Naive thymus-derived CD4-positive, alpha-beta T cell (primary cell): ENCODE data around the gene CDYL2. TPM values are rescaled to one million over a fixed set of nuclear protein-coding genes. Genes with fewer than 3 reads are reported as not detected.

Experiments
- ATAC-seq: fragments of 150-1000 bp; cut with Tn5 transposase; 2 replicates; pipeline ENCODE4 v1.10.0; 2021; ENCODE audit warnings: mild to moderate bottlenecking, moderate library complexity
- CTCF ChIA-PET: fragments of 350-600 bp; sonication (Branson Sonifier 250); formaldehyde crosslinking; loops from one replicate; lab custom pipeline; 2021; ENCODE audit warnings: antibody characterized with exemption; lab: Charles Lee
- POLR2A ChIA-PET: fragments of 350-600 bp; sonication (Branson Sonifier 250); formaldehyde crosslinking; loops from one replicate; lab custom pipeline; 2021; ENCODE audit warnings: antibody characterized with exemption, inconsistent platforms; lab: Charles Lee
- DNase-seq, 9 donors: peaks; one replicate each; pipeline versions ENCODE4 v3.0.0 to v3.0.0-alpha.2; 2020 to 2022; ENCODE audit warnings: mixed read lengths in 1 of 9
- H3K27ac ChIP-seq: one replicate; pipeline ENCODE4 v1.7.0; 2013; ENCODE audit warnings: mild to moderate bottlenecking, low read depth, low read length, moderate library complexity
- H3K27me3 ChIP-seq, 2 donors: one replicate each; pipeline ENCODE4 v1.7.0; 2013; ENCODE audit warnings: low read length in 2 of 2, mild to moderate bottlenecking in 2 of 2, moderate library complexity in 2 of 2; ENCODE audit not compliant: control insufficient read depth in 2 of 2, insufficient read depth in 2 of 2
- H3K36me3 ChIP-seq, 3 experiments: 1 replicate in 2 of 3; 2 replicates in 1 of 3; pipeline ENCODE4 v1.7.0; 2013; ENCODE audit warnings: low read length in 3 of 3, mild to moderate bottlenecking in 3 of 3, moderate library complexity in 1 of 3; ENCODE audit not compliant: insufficient read depth in 3 of 3, control insufficient read depth in 2 of 3
- H3K4me1 ChIP-seq, 2 donors: one replicate each; pipeline ENCODE4 v1.7.0; 2013; ENCODE audit warnings: low read length in 2 of 2, mild to moderate bottlenecking in 2 of 2, moderate library complexity in 1 of 2; ENCODE audit not compliant: control insufficient read depth in 2 of 2, insufficient read depth in 2 of 2
- H3K4me3 ChIP-seq: 2 replicates; pipeline ENCODE4 v1.7.0; 2013; ENCODE audit warnings: mild to moderate bottlenecking, low read length
- H3K9me3 ChIP-seq, 3 experiments: 1 replicate in 2 of 3; 2 replicates in 1 of 3; pipeline ENCODE4 v1.7.0; 2013; ENCODE audit warnings: low read length in 3 of 3; ENCODE audit not compliant: control insufficient read depth in 2 of 3
- H3K27ac Mint-ChIP-seq, 9 donors: one replicate each; pipeline ENCODE4 v1.8.0; 2020 to 2022; ENCODE audit warnings: mixed read lengths in 9 of 9, mild to moderate bottlenecking in 8 of 9, moderate library complexity in 5 of 9, inconsistent platforms in 2 of 9
- H3K27me3 Mint-ChIP-seq, 5 donors: one replicate each; pipeline ENCODE4 v1.8.0; 2021 to 2022; ENCODE audit warnings: mixed read lengths in 5 of 5, mild to moderate bottlenecking in 1 of 5
- H3K36me3 Mint-ChIP-seq, 5 donors: one replicate each; pipeline ENCODE4 v1.8.0; 2020 to 2022; ENCODE audit warnings: mixed read lengths in 5 of 5, mild to moderate bottlenecking in 3 of 5, inconsistent platforms in 1 of 5
- H3K4me1 Mint-ChIP-seq, 7 donors: one replicate each; pipeline ENCODE4 v1.8.0; 2020 to 2022; ENCODE audit warnings: mixed read lengths in 7 of 7, mild to moderate bottlenecking in 3 of 7, inconsistent platforms in 1 of 7
- H3K4me3 Mint-ChIP-seq, 10 donors: one replicate each; pipeline ENCODE4 v1.8.0; 2020 to 2022; ENCODE audit warnings: mild to moderate bottlenecking in 10 of 10, mixed read lengths in 10 of 10, moderate library complexity in 6 of 10, inconsistent platforms in 2 of 10
- H3K9me3 Mint-ChIP-seq, 11 donors: one replicate each; pipeline ENCODE4 v1.8.0; 2020 to 2022; ENCODE audit warnings: mixed read lengths in 11 of 11, mild to moderate bottlenecking in 4 of 11, inconsistent platforms in 1 of 11, moderate library complexity in 1 of 11
- intact Hi-C, 2 donors: fragments of 100-400 bp; cut with micrococcal nuclease; formaldehyde crosslinking; loops; one replicate each; pipeline ENCODE4 v1.15.1; 2023
- polyA plus RNA-seq, 2 donors: library from polyadenylated mRNA; unstranded; fragments of 300-500 nt; fragmentation: Illumina TruSeq; gene quantifications; one replicate each; pipeline ENCODE4 v1.2.3, GENCODE V29; 2021
- total RNA-seq, 6 experiments: library from RNA in 5 of 6; stranded (reverse) in 5 of 6; gene quantifications; 1 replicate in 5 of 6; 2 replicates in 1 of 6; pipeline ENCODE4 v1.2.3 and lab custom pipeline; 2021 to 2026

The CDYL2 gene
- total and polyA plus RNA-seq, 7 experiments from 2014 or later = 0.61 to 71.3 (median 21.0) TPM

GRCh38 chr16:80606221-80606766 lies 198.1 kb downstream of the CDYL2 start:
- DNase-seq (peak in 1 of 9 donors; percentile 6), ATAC-seq (no peak)
- intact Hi-C loops = no loop called here
- Mint-ChIP-seq H3K4me1 (peaks cover 10 to 29% (median 13%) of the 10 kb centered on the region in 7 donors), H3K36me3 (peaks cover 0 to 68% (median 34%) of the 10 kb centered on the region in 5 donors), H3K9me3 (peaks cover 0 to 11% (median 7%) of the 10 kb centered on the region in 11 donors), H3K4me3 (peak overlapping the region in 6 of 10 donors; percentile 3 to 42 (median 22)), H3K27me3 (no peaks in the 10 kb centered on the region), H3K27ac (peak overlapping the region in 5 of 9 donors; percentile 1 to 85 (median 52))
- CTCF ChIA-PET = no interaction called here
- POLR2A ChIA-PET = no interaction called here
- Histone ChIP-seq H3K4me3 (no peak overlapping the region), H3K27me3 (no peaks in the 10 kb centered on the region), H3K36me3 (no peaks in the 10 kb centered on the region), H3K4me1 (peaks cover 4 to 9% of the 10 kb centered on the region in 2 donors), H3K27ac (no peak overlapping the region), H3K9me3 (peaks cover 0 to 3% (median 0%) of the 10 kb centered on the region in 3 experiments)

- DNase-seq (no peak), ATAC-seq (no peak)
- Mint-ChIP-seq H3K9me3 (peaks cover 0 to 11% (median 7%) of the 10 kb centered on the region in 11 donors), H3K27me3 (no peaks in the 10 kb centered on the region), H3K27ac (no peak overlapping the region), H3K4me3 (no peak overlapping the region), H3K4me1 (peaks cover 10 to 23% (median 13%) of the 10 kb centered on the region in 7 donors), H3K36me3 (peaks cover 0 to 68% (median 23%) of the 10 kb centered on the region in 5 donors)
- CTCF ChIA-PET = no interaction called here
- Histone ChIP-seq H3K27me3 (no peaks in the 10 kb centered on the region), H3K4me3 (no peak overlapping the region), H3K9me3 (peaks cover 0 to 3% (median 0%) of the 10 kb centered on the region in 3 experiments), H3K36me3 (no peaks in the 10 kb centered on the region), H3K4me1 (peaks cover 4 to 9% of the 10 kb centered on the region in 2 donors), H3K27ac (no peak overlapping the region)
- POLR2A ChIA-PET = no interaction called here
- intact Hi-C loops = no loop called here
These were observed 199.6 kb downstream of the CDYL2 start for GRCh38 chr16:80604600-80605355.

GRCh38 chr16:80602894-80603293 lies 201.5 kb downstream of the CDYL2 start:
- Mint-ChIP-seq H3K27ac (no peak overlapping the region), H3K4me1 (peaks cover 8 to 21% (median 13%) of the 10 kb centered on the region in 7 donors), H3K36me3 (peaks cover 0 to 69% (median 16%) of the 10 kb centered on the region in 5 donors), H3K27me3 (no peaks in the 10 kb centered on the region), H3K4me3 (no peak overlapping the region), H3K9me3 (peaks cover 0 to 11% (median 5%) of the 10 kb centered on the region in 11 donors)
- H3K4me1 ChIP-seq = peaks cover 4 to 9% of the 10 kb centered on the region in 2 donors
- CTCF ChIA-PET = no interaction called here
- H3K4me3 ChIP-seq = no peak overlapping the region
- POLR2A ChIA-PET = interaction anchor here (1.2 kb wide), 1 partner anchor 12 kb away, joined by 5 read pairs; no protein-coding TSS in a partner anchor
- DNase-seq (no peak), ATAC-seq (no peak)
- no peaks in the 10 kb centered on the region for H3K36me3 ChIP-seq
- no peaks in the 10 kb centered on the region for H3K27me3 ChIP-seq
- intact Hi-C loops = no loop called here
- peaks cover 0 to 3% (median 0%) of the 10 kb centered on the region in 3 experiments for H3K9me3 ChIP-seq
- no peak overlapping the region for H3K27ac ChIP-seq

- POLR2A ChIA-PET = no interaction called here
- CTCF ChIA-PET = no interaction called here
- H3K36me3 Mint-ChIP-seq = peaks cover 8 to 65% (median 13%) of the 10 kb centered on the region in 5 donors
These were observed 203.2 kb downstream of the CDYL2 start for GRCh38 chr16:80601182-80601581.

GRCh38 chr16:80599466-80599865 lies 204.9 kb downstream of the CDYL2 start:
- POLR2A ChIA-PET = no interaction called here
- intact Hi-C loops = no loop called here
- no peak overlapping the region for H3K4me3 Mint-ChIP-seq
- Histone ChIP-seq H3K36me3 (no peaks in the 10 kb centered on the region), H3K27me3 (no peaks in the 10 kb centered on the region), H3K9me3 (no peaks in the 10 kb centered on the region), H3K27ac (no peak overlapping the region), H3K4me3 (no peak overlapping the region), H3K4me1 (no peaks in the 10 kb centered on the region)
- no peak overlapping the region for H3K27ac Mint-ChIP-seq
- DNase-seq (no peak), ATAC-seq (no peak)
- H3K9me3 Mint-ChIP-seq = peaks cover 0 to 17% (median 0%) of the 10 kb centered on the region in 11 donors
- CTCF ChIA-PET = no interaction called here
- peaks cover 0 to 9% (median 1%) of the 10 kb centered on the region in 5 donors for H3K27me3 Mint-ChIP-seq
- peaks cover 10 to 68% (median 17%) of the 10 kb centered on the region in 5 donors for H3K36me3 Mint-ChIP-seq
- peaks cover 0 to 12% (median 0%) of the 10 kb centered on the region in 7 donors for H3K4me1 Mint-ChIP-seq

More at GRCh38 chr16:80601182-80601581, 203.2 kb downstream of the CDYL2 start:
- no peak for DNase-seq
- no peaks in the 10 kb centered on the region for H3K27me3 ChIP-seq
- ATAC-seq = no peak
- H3K4me3 ChIP-seq = no peak overlapping the region
- H3K4me1 ChIP-seq = peaks cover 0 to 3% of the 10 kb centered on the region in 2 donors
- no peaks in the 10 kb centered on the region for H3K9me3 ChIP-seq
- H3K9me3 Mint-ChIP-seq = peaks cover 0 to 9% (median 0%) of the 10 kb centered on the region in 11 donors
- intact Hi-C loops = no loop called here
- peaks cover 2 to 8% (median 2%) of the 10 kb centered on the region in 7 donors for H3K4me1 Mint-ChIP-seq
- H3K27me3 Mint-ChIP-seq = peaks cover 0 to 3% (median 0%) of the 10 kb centered on the region in 5 donors
- no peak overlapping the region for H3K27ac ChIP-seq
- H3K36me3 ChIP-seq = no peaks in the 10 kb centered on the region
- H3K27ac Mint-ChIP-seq = no peak overlapping the region
- no peak overlapping the region for H3K4me3 Mint-ChIP-seq

GRCh38 chr16:80596507-80597207 lies 207.7 kb downstream of the CDYL2 start:
- no peaks in the 10 kb centered on the region for H3K36me3 ChIP-seq
- intact Hi-C loops = no loop called here
- no peak overlapping the region for H3K4me3 Mint-ChIP-seq
- peaks cover 8 to 23% (median 8%) of the 10 kb centered on the region in 7 donors for H3K4me1 Mint-ChIP-seq
- H3K27me3 Mint-ChIP-seq = peaks cover 0 to 18% (median 5%) of the 10 kb centered on the region in 5 donors
- CTCF ChIA-PET = no interaction called here
- ATAC-seq (no peak), DNase-seq (no peak)
- peaks cover 2 to 10% of the 10 kb centered on the region in 2 donors for H3K4me1 ChIP-seq
- peaks cover 0 to 29% (median 0%) of the 10 kb centered on the region in 11 donors for H3K9me3 Mint-ChIP-seq
- no peak overlapping the region for H3K4me3 ChIP-seq
- no peaks in the 10 kb centered on the region for H3K9me3 ChIP-seq
- no peak overlapping the region for H3K27ac Mint-ChIP-seq
- no peaks in the 10 kb centered on the region for H3K27me3 ChIP-seq
- POLR2A ChIA-PET = no interaction called here
- peaks cover 8 to 66% (median 13%) of the 10 kb centered on the region in 5 donors for H3K36me3 Mint-ChIP-seq
- no peak overlapping the region for H3K27ac ChIP-seq
